GM21367 (cell line): ENCODE measurements around the gene BTBD9.

Experiments
- ATAC-seq: cut with Tn5 transposase; IDR thresholded peaks from one replicate; pipeline ENCODE4 v1.9.1; 2021; ENCODE audit not compliant: unreplicated experiment

Gene BTBD9

GRCh38 chr6:38168699-38169098 lies 471.0 kb downstream of the BTBD9 start:
- ATAC-seq = no peak

- ATAC-seq = no peak
Observed at GRCh38 chr6:38168126-38168525, 471.6 kb downstream of the BTBD9 start.

- no peak for ATAC-seq
Observed at GRCh38 chr6:38167598-38167997, 472.1 kb downstream of the BTBD9 start.

- ATAC-seq = no peak
Observed at GRCh38 chr6:38166411-38167240, 473.1 kb downstream of the BTBD9 start.

GRCh38 chr6:38164671-38165108 lies 475.0 kb downstream of the BTBD9 start:
- ATAC-seq = no peak

- no peak for ATAC-seq
Observed at GRCh38 chr6:38164131-38164481, 475.6 kb downstream of the BTBD9 start.

- ATAC-seq = no peak
Observed at GRCh38 chr6:38163186-38164130, 476.3 kb downstream of the BTBD9 start.

GRCh38 chr6:38162493-38163185 lies 477.1 kb downstream of the BTBD9 start:
- no peak for ATAC-seq

GRCh38 chr6:38161754-38162492 lies 477.8 kb downstream of the BTBD9 start:
- no peak for ATAC-seq

GRCh38 chr6:38161331-38161730 lies 478.4 kb downstream of the BTBD9 start:
- ATAC-seq = no peak

GRCh38 chr6:38160831-38161230 lies 478.9 kb downstream of the BTBD9 start:
- ATAC-seq = no peak

- ATAC-seq = no peak
Observed at GRCh38 chr6:38159596-38159995, 480.1 kb downstream of the BTBD9 start.

- ATAC-seq = no peak
Observed at GRCh38 chr6:38158762-38159350, 480.9 kb downstream of the BTBD9 start.

GRCh38 chr6:38157905-38158304 lies 481.8 kb downstream of the BTBD9 start:
- no peak for ATAC-seq

GRCh38 chr6:38156818-38157565 lies 482.7 kb downstream of the BTBD9 start:
- ATAC-seq = no peak

- ATAC-seq = no peak
Observed at GRCh38 chr6:38155621-38156204, 484.0 kb downstream of the BTBD9 start.

- no peak for ATAC-seq
Observed at GRCh38 chr6:38155144-38155543, 484.6 kb downstream of the BTBD9 start.

GRCh38 chr6:38154731-38155130 lies 485.0 kb downstream of the BTBD9 start:
- no peak for ATAC-seq

- no peak for ATAC-seq
Observed at GRCh38 chr6:38153798-38154345, 485.9 kb downstream of the BTBD9 start.
